ENCODE data around the gene ZBED4. TPM values are rescaled to one million over a fixed set of nuclear protein-coding genes. Genes with fewer than 3 reads are reported as not detected.

The ZBED4 gene
- total RNA-seq, 4 donors from 2014 or later: 19.9 to 30.7 (median 24.9) TPM

DNA sequence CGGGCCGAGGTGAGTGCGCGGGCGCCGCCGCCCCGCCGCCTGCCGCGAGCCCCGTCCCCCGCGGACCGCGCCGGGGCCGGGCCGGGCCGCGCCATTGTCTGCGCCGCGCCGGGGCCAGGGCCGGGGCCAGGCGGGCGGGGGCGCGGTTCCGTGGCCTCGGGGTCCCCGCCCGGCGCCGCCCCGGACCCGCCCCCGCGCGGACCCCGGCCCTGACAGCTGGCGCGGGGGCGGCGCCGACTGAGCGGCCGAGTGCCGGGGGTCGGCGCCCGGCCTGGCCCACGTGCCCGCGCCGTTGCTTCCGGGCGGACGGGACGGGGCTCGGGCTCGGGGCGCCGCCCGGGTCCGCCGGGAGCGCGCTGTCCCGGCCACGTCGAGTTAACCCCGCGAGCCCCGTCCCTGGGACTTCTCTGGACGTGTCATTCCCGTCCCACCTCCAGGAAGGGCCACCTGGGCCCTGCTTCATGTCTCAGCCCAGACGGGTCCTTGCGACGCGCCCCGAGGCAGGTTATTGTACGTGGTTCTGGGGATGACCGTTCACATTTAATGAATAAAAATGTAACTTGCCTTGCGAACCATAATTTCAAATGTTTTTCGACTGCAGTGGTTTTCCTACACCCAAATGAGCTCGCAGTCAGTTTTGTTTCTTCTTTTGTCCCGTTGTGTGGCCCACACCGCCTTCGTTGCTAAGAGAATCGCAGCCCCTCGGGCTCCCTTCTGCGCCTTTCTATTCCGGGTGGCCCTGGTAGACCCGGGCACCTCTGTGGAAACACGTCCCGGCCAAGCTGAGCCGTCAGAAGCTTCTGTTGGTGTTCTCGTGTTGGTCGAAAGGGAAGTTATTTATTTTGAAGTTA, 562 bp downstream of the ZBED4 start:
- in situ Hi-C loops (cut with MboI; ENCODE audit: low pct_ligation_motif_present in 1 of 4, low pct_unique_long_range_greater_than_20kb in 1 of 4, low sequenced_read_pairs in 3 of 4): loop anchor here in 1 of 4 donors (25.0 kb wide), 1 partner anchor 108 kb away; the partner anchor contains the start of gene PIM3
- Histone ChIP-seq H3K4me3 (peak overlapping the region; percentile 25 to 88 (median 67)), H3K36me3 (no peaks in the 10 kb centered on the region), H3K27ac (peak overlapping the region; percentile 77 to 90 (median 83)), H3K27me3 (peaks cover 15% of the 10 kb centered on the region), H3K9me3 (no peaks in the 10 kb centered on the region), H3K4me1 (peaks cover 16 to 39% (median 33%) of the 10 kb centered on the region in 4 donors)
- 0% methylated on average over 2 to 44 of the region's 101 CpGs for WGBS, 2 donors (ENCODE audit: low coverage in 1 of 2)
- intact Hi-C loops (cut with DNase I; ENCODE audit: low total_unique reads): no loop called here
- DNase-seq: peak; percentile 50
- TF ChIP-seq, protein P1, sequence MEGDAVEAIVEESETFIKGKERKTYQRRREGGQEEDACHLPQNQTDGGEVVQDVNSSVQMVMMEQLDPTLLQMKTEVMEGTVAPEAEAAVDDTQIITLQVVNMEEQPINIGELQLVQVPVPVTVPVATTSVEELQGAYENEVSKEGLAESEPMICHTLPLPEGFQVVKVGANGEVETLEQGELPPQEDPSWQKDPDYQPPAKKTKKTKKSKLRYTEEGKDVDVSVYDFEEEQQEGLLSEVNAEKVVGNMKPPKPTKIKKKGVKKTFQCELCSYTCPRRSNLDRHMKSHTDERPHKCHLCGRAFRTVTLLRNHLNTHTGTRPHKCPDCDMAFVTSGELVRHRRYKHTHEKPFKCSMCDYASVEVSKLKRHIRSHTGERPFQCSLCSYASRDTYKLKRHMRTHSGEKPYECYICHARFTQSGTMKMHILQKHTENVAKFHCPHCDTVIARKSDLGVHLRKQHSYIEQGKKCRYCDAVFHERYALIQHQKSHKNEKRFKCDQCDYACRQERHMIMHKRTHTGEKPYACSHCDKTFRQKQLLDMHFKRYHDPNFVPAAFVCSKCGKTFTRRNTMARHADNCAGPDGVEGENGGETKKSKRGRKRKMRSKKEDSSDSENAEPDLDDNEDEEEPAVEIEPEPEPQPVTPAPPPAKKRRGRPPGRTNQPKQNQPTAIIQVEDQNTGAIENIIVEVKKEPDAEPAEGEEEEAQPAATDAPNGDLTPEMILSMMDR (IDR thresholded peaks at IDR 0.05): no peak
- TF ChIP-seq EP300 (IDR thresholded peaks at IDR 0.05; ENCODE audit: low read depth) (no peak), POLR2A (IDR thresholded peaks at IDR 0.05) (no peak), POLR2AphosphoS5 (IDR thresholded peaks at IDR 0.05) (no peak)

DNA sequence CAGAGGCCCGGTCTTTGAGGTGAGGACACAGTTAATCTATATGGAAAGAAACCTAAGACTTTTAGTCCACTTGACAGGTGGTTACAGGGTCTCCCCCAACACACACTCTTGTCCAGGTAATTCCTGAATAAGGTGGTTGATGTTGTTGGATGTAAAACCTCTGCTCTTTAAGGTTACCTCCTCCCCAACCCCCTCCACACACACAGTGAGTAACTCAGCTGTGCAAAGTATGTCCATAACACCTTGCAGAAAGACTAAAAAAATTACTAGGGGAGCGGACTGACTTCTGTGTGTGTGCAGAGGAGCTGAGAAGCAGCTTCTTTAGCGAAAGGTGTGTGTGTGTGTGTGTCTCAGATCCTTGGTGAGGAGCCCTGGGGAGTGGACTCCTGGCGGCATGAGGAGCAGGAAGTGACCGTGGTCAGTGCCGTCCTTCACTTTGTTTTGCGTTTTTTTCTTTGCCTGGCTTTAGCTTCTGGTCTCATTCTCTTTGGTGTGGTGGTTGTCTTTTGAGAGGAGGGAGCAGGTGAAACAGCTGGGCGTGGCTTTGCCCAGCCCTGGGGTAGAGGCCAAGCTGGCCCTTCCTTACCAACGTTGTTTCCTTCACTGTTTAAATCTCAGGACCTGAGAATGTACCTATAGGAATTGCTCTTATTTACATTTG, 1.7 kb downstream of the ZBED4 start:
- in situ Hi-C loops (cut with MboI; ENCODE audit: low pct_ligation_motif_present in 1 of 4, low pct_unique_long_range_greater_than_20kb in 1 of 4, low sequenced_read_pairs in 3 of 4): loop anchor here in 1 of 4 donors (25.0 kb wide), 1 partner anchor 107 kb away; the partner anchor contains the start of gene PIM3

DNA sequence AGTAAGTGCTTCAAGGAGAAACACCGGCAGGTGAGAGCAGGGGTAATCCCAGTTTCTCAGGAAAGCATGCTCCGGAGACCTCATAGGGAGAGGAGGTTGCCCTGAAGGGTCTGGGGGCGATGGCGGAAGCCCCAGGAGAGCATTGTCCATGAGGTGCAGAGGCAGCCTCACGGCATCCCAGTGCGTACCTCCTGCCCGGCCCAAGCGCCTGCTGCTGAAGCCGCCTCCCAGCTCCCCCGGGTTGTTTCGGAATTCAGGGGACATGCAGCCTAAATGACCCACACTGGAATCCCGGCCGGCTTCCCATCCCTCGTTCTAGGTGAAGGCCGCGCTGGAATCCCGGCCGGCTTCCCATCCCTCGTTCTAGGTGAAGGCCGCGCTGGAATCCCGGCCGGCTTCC, 2.7 kb downstream of the ZBED4 start:
- TF ChIP-seq, protein P1 (IDR thresholded peaks at IDR 0.05): no peak
- TF ChIP-seq POLR2A (IDR thresholded peaks at IDR 0.05): no peak
- no peak for TF ChIP-seq POLR2AphosphoS5 (IDR thresholded peaks at IDR 0.05)
- TF ChIP-seq EP300 (IDR thresholded peaks at IDR 0.05; ENCODE audit: low read depth): no peak
- in situ Hi-C loops (cut with MboI; ENCODE audit: low pct_ligation_motif_present in 1 of 4, low pct_unique_long_range_greater_than_20kb in 1 of 4, low sequenced_read_pairs in 3 of 4): loop anchor here in 1 of 4 donors (25.0 kb wide), 1 partner anchor 106 kb away; the partner anchor contains the start of gene PIM3
- Histone ChIP-seq H3K36me3 (no peaks in the 10 kb centered on the region), H3K4me1 (peaks cover 9 to 33% (median 26%) of the 10 kb centered on the region in 4 donors), H3K9me3 (no peaks in the 10 kb centered on the region), H3K27ac (peak overlapping the region in 2 of 4 donors; percentile 78 to 88), H3K4me3 (no peak overlapping the region), H3K27me3 (no peaks in the 10 kb centered on the region)
- no peak for DNase-seq
- whole genome bisulfite sequencing, 2 donors (ENCODE audit: low coverage in 1 of 2): 80 to 90% methylated on average over 1 to 23 of the region's 23 CpGs
- intact Hi-C loops (cut with DNase I; ENCODE audit: low total_unique reads): no loop called here

More for the DNA sequence above, 1.7 kb downstream of the ZBED4 start:
- H3K36me3 ChIP-seq: no peaks in the 10 kb centered on the region
- TF ChIP-seq POLR2A (IDR thresholded peaks at IDR 0.05) (peak; percentile 51), POLR2AphosphoS5 (IDR thresholded peaks at IDR 0.05) (peak; percentile 13 to 59 (median 22)), EP300 (IDR thresholded peaks at IDR 0.05; ENCODE audit: low read depth) (no peak)
- TF ChIP-seq, protein P1 (IDR thresholded peaks at IDR 0.05): no peak
- peak overlapping the region; percentile 77 to 90 (median 83) for H3K27ac ChIP-seq
- peak overlapping the region in 3 of 4 donors; percentile 12 to 88 (median 63) for H3K4me3 ChIP-seq
- no peaks in the 10 kb centered on the region for H3K9me3 ChIP-seq
- H3K4me1 ChIP-seq: peaks cover 9 to 33% (median 26%) of the 10 kb centered on the region in 4 donors
- DNase-seq: peak; percentile 47
- intact Hi-C loops (cut with DNase I; ENCODE audit: low total_unique reads): no loop called here
- peaks cover 3% of the 10 kb centered on the region for H3K27me3 ChIP-seq
- WGBS, 2 donors (ENCODE audit: low coverage in 1 of 2): 24 to 29% methylated on average over 6 to 9 of the region's 9 CpGs

Measured in transverse colon (tissue), 4 donors.